ENCODE data around the gene SBNO1.
"Not testable (repeated sequence)": the region's sequence is repeated elsewhere in the genome, so short reads cannot be mapped to it uniquely, and the experiment has no call there.

Gene SBNO1

DNA sequence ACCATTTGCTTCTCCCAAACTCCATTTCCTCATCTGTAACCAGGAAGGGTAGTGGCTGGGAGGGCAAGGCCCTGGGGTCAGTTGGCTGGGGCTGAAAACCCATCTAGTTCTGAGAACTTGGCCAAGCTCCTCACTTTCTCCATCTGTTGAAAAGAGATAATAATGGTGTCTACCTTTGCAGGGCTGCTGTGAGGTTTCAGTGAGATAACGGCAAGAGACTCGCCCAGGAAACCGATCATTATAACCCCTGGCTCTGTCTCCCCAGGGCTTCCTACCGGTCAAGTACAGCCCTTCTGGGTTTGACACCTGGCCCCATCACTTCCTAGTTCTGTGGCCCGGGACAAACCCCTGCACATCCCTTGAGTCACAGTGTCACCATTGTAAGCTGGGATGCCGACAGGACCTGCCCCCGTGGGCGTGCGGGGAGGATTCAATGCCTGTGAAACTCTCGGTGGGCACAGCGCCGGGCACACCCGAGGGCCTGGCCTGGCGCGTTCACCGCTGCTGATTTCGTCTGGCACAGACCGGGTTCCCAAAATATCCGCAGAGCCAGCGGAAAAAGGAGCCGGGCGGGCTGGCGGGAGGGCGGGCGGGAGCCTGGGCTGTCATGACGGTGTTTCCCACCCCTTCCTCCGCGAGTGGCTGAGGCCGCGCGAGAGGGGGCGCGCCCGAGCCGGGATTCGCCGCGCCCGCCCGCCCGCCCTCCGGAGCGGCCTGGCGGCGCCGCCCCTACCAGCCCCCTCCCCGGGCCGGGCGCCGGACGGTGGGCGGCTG lies 23.7 kb upstream of the SBNO1 start:
- peak; percentile 40 for DNase-seq

DNA sequence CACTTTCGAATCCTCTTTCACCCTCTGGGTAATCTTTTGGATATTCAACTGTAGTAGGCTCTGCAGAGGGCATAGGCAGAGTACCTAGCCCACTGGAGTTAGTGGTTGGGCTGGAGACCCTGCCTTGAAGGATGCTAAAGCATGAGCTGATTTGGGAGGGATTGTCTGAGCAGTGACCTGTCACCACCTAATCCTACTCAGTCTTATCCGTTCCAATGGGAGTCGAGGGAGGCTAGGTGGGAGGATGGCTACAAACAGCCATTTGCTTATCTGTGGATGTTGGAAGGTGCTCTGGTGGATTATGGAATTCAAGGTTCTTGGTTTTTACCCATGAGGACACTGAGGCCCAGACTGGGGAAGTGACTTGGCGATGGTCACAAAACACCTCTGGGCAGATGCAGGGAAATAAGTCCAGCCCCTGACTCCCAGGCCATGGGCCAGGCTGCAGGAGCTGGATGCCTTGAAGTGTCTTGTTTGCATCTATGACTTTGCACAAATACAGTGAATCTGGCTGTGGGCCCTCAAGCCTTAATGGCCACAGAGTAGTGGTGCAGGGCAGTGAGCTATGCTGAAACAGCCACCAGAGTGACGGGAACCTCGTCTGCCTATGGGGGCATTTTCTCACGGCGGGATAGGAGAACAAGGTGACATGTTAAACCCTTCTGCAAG lies 23.0 kb upstream of the SBNO1 start:
- DNase-seq = no peak

DNA sequence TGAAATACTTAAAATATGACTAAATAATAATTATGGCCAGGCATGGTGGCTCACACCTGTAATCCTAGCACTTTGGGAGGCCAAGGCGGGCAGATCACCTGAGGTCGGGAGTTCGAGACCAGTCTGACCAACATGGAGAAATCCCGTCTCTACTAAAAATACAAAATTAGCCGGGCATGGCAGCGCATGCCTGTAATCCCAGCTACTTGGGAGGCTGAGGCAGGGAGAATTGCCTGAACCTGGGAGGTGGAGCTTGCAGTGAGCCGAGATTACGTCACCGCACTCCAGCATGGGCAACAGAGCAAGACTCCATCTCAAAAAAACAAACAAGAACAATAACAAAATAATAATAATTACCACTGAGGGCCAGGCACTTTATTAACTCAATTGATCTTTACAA lies 20.9 kb upstream of the SBNO1 start:
- DNase-seq = not testable (repeated sequence)

DNA sequence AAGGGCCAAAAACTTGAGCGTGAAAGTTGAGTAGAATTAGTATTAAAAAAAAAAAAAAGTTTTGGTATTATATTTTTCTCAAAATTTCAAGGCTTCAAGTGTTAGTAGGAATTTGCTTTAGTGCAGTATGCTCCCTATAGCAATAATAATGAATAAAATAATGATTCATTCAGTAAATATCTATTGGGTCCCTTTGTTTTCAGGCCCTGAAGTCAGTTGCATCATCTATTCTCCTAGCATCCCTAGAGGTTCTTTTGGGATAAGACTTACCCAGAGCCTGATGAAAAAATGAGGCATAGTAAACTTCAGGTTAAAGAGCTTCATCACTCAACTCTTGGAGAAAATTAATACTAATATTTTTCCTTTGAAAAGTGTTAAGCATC lies 20.3 kb upstream of the SBNO1 start:
- DNase-seq = no peak

DNA sequence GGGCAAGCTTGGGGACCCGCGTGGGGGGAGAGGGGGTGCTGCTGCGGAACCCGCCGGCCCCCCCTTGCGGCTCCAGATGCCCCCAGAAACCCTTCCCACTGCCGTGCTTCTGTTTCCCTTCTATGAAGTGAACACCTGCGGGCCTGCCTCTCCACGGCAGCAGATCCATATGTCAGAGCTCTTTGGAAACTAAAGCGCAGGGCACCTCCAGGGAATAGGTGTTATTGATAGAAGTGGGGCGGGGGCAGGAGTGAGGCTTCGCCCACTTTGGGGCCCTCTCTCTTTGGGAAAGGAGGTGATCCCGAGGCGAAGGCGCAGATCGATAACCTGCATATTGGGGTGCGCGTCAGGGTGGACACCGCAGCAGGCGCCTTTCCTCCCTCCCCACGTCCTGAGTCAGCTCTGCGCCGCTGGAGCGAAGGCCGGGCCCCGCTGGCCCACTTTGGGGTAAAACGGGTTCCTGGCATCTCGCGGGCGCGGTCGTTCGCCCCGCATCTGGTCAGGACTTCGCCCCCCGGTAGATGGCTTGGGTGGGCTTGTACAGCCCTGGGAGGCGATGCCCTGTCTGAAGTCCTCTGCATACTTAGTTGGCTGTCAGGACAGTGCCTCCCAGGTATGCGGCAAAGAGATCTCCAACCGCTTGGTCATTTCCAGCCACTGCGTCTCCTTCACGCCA lies 19.8 kb upstream of the SBNO1 start:
- DNase-seq = no peak

DNA sequence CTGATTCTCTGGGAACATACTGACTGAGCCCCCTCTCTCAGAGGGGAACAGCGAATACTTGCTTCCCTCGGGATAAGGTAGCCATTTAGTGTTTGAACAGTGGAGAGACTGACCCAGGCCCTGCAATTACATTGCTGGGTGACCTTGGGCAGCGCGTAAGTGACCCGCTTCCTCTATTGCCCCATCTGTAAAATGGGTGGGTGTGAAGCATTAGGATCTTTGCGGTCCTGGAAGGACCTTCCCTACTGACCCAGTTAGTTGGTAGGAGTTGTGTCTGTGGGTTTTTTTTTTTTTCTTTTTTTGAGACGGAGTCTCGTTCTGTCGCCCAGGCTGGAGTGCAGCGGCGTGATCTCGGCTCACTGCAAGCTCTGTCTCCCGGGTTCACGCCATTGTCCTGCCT lies 18.0 kb upstream of the SBNO1 start:
- DNase-seq = no peak

DNA sequence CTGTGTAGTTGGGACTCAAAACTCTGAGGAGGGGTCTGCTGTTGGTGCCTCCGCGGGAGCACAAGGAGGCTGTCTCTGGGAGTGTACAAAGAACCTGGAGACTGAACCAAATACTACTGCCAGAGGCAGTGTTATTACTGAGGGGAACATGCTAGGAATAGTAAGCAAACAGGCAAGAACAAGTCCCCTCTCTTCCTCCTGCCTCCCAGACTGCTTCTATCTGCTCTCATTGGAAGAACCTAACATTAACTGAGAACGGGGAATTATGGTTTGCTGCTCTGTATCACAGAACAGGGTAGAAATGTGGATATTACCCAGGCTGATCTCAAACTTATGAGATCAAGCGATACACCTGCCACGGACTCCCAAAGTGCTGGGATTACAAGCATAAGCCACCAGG lies 14.7 kb upstream of the SBNO1 start:
- DNase-seq = no peak

DNA sequence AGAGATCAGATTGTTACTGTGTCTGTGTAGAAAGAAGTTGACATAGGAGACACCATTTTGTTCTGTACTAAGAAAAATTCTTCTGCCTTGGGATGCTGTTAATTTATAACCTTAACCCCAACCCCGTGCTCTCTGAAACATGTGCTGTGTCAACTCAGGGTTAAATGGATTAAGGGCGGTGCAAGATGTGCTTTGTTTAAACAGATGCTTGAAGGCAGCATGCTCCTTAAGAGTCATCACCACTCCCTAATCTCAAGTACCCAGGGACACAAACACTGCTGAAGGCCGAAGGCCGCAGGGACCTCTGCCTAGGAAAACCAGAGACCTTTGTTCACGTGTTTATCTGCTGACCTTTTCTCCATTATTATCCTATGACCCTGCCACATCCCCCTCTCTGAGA lies 7.8 kb upstream of the SBNO1 start:
- DNase-seq = not testable (repeated sequence)

DNA sequence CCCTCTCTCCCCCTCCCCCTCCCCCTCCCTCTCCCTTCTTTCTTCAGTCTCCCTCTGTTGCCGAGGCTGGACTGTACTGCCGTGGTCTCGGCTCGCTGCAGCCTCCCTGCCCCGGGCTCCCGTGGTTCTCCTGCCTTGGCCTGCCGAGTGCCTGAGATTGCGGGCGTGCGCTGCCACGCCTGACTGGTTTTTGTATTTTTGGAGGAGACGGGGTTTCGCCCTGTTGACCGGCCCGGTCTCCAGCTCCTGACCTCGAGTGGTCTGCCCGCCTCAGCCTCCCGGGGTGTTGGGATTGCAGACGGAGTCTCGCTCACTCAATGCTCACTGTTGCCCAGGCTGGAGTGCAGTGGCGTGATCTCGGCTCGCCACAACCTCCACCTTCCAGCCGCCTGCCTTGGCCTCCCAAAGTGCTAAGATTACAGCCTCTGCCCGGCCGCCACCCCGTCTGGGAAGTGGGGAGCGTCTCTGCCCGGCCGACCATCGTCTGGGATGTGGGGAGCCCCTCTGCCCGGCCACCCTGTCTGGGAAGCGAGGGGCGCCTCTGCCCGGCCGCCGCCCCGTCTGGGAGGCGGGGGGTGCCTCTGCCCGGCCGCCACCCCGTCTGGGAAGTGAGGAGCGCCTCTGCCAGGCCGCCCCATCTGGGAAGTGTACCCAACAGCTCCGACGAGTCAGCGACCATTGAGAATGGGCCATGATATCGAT lies 7.2 kb upstream of the SBNO1 start:
- DNase-seq = not testable (repeated sequence)

DNA sequence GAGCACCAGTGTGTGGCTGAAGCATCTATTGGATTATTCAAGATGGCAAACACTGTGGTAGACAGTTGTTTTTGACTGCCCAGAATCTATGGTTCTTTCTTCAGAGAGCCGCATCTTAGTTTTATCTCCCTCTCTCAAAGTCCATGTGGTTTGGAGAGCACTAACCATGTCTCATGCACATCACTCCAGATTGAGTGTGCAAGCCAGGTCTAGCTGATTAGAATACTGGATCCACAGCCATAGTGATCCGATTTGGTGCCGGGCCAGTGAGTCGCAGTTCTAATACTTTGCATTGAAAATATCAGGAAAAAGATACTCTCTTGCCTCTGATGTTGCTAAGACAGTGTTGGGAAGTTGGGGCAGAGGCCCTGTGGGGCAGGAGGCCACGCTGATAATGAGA lies 4.6 kb upstream of the SBNO1 start:
- no peak for DNase-seq

DNA sequence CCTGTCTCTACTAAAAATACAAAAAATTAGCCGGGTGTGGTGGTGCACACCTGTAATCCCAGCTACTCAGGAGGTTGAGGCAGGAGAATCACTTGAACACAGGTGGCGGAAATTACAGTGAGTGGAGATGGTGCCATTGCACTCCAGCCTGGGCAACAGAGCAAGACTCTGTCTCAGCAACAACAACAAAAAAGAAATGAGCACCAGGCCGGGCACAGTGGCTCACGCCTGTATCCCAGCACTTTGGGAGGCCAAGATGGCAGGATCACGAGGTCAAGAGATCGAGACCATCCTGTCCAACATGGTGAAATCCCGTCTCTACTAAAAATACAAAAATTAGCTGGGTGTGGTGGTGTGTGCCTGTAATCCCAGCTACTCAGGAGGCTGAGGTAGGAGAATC lies 3.8 kb upstream of the SBNO1 start:
- not testable (repeated sequence) for DNase-seq

DNA sequence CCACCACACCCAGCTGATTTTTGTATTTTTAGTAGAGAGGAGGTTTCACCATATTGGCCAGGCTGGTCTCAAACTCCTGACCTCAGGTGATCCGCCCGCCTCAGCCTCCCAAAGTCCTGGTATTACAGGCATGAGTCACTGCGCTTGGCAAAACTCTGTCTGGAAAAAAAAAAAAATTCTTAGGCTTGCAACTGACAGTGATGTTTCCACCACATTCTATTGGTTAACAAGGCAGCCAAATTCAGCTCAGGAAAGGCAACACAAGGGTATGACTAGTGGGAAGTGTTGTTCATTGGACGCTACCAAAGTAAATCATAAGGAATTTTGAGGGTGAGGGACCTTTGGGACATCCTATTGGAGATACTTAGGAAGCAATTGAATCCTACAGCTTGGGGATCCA lies 2.9 kb upstream of the SBNO1 start:
- no peak for DNase-seq

DNA sequence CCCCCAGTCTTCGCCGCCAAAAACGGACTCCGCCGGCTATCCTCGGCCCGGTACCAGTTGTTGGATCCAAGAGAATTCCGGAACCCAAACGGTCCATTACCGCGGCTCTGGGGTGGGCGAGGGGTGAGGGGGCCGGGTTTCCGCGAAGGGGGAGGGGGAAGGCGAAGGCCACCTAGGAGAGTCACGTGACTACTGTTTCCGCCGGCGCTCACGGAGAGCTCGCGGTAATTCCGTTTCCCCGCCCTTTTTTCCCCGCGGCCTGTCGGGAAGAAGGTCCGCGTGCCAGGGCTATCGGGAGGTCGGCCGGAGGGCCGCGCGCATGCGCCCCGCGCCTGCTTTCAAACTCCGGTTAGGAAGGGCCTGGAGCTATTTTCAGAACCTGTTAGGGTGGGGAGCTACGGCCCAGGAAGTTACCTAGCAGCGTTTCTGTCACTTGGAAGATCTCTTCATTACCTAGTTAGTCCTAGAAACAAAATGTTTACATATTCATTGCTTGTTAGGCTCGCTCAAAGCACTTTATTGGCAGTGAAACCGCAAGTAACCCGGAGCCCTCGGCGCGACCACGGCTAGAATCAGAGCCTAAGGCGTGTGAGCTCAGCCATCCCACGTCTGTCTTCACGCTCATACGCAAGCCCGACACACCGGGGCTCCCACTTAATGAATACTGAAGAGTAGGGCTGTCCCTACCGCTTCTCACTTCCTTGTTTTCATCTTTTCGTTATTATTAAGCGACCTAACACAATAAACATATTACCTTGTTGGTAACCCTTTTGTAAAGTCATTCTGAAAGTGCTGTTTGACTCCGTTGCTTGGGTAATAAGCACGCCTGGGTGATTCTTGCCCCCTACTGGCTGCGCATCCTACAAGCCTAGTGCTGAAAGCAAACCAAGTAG lies 624 bp upstream of the SBNO1 start:
- peak; percentile 96 for DNase-seq

DNA sequence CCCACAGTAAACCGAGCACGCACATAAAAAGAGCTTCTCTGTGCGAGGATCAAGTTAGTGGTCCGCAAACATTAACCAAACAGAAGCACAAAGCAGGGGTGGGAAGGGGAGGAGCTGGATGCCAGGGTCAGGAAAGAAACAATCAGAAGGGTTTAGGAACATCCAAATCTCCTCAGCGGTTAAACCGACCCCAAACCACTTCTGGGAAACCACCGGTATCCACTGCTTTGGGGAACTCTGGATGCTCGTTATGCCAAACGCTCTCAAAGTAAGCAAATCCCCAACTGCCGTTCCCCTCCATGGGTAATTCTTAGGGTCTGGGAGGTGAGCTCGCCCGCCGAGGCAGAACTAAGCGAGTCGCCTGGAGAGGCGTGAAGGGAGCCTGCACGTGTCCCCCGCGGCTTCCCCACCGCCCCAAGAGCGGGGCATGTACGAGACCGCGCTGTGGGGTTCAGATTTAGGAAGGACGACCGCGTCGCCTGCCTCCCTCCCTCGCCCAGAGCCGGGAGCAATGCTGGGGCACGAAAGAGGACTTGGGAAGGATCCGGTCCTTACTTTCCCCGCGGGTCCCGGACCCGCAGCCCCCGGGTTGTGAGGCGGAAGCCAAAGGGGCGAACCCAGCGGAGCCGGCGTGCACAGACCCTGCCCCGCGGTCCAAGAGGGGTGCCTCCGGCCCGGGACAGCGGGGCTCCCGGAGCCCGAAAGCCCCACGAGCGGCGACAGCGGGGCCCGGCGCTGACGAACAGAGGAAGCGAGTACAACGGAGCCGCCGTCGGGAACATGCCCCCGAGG lies 711 bp downstream of the SBNO1 start:
- DNase-seq = no peak

DNA sequence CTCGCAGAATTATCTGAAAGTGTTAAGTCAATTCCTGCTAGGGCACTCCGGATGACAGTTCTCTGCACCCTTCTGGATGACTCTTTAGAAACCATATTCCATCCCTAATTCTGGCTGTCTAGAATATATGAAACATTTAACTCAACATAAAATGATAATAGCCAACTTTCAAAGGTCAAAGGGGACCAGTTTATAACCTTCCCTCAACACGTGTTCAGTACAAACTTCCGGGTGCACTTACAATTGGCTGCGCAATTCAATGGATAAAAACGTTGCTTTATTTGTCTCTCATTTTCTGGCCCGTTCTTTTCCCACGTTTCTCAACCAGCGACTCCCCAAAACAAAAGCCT lies 1.3 kb downstream of the SBNO1 start:
- no peak for DNase-seq

DNA sequence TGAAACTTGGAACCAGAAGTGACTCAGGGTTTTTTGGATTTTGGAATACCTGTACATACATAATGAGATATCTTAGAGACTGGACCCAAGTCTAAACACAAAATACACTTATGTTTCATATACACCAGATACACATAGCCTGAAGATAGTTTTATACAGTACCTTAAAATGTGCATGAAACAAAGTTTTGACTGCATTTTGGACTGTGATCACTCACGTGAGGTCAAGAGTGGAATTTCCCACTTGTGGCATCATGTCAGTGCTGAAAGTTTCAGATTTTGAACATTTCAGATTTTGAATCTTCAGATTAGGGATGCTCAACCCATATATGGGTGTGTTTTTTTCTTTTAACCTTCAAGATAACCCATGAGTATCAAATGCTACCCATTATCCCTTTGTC lies 6.6 kb downstream of the SBNO1 start:
- no peak for DNase-seq

DNA sequence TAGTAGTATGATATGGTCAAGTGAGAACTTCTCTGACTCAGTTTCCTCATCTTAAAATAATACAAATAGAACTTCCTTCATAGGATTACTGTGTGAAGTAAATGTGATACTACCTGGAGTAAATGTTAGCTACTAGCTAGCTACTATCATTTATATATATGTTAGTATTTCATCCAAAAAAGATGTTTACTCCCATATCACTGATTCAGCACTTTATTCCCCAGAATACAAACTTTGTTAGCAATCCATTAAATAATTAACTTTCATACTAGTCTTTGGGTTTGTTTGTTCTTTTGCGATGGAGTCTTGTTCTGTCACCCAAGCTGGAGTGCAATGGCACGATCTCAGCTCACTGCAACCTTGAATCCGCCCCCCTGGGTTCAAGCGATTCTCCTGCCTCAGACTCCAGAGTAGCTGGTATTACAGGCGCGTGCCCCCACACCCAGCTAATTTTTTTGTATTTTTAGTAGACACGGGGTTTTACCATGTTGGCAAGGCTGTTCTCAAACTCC lies 8.4 kb downstream of the SBNO1 start:
- DNase-seq = no peak

DNA sequence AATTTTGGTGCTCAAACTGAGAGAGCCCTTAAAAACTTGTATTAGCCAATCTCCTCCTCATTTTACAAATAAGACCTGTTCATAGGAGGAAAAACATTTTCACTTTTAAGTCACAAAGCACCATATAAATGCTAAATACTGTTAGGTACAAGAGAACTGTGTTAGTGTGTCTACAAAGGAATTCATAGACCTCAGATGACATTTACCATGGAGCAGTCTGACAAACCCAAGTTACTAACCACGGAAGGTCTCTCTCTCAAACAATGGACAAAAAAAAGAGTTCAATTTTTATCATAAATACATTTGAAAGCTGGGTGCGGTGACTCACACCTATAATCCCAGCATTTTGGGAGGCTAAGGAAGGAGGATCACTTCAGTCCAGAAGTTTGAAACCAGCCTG lies 10.0 kb downstream of the SBNO1 start:
- no peak for DNase-seq

DNA sequence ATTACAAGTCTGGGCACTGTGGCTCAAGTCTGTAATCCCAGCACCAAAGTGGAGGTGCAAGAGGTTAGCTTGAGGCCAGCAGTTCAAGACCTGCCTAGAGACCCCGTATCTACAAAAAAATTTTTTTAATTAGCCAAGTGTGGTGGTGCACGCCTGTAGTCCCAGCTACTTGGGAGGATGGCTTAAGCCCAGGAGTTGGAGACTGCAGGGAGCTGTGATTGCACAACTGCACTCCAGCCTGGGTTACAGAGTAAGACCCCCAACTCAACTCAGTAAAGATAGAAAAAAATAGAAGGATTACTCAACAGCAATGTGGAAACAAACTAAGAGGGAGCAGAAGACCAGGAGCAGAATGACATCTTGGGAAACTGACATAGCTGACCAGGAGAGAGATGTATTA lies 13.3 kb downstream of the SBNO1 start:
- DNase-seq = no peak

DNA sequence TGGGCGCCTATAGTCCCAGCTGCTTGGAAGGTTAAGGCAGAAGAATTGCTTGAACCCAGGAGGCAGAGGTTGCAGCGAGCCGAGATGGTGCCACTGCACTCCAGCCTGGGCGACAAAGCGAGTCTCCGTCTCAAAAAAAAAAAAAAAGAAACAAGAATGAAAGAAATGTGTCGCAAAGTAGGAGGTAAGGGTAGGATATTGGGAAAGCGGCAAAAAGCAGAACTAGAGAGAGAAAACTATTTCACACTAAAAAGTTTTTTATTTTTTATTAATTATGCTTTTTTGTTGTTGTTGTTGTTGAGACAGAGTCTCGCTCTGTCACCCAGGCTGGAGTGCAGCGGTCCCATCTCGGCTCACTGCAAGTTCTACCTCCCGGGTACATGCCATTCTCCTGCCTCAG lies 17.7 kb downstream of the SBNO1 start:
- no peak for DNase-seq

DNA sequence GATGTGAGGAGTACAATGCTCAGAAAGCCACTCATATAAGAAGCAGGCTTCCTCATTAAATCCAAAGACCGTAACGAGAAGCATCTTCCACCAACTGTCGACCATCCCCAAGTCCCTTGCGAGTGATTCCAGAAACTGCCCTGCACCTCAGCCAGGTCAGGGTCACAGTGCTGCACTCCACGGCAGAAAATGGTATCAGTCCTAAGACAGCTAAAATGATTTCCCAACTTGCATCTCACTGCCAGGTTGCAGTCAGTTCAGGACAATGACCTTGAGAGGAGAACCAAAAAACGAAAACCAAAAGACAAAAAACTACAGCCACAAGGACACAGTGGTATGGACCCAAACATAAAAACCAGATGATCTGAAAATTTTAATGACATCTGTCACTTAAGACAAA lies 20.6 kb downstream of the SBNO1 start:
- no peak for DNase-seq

DNA sequence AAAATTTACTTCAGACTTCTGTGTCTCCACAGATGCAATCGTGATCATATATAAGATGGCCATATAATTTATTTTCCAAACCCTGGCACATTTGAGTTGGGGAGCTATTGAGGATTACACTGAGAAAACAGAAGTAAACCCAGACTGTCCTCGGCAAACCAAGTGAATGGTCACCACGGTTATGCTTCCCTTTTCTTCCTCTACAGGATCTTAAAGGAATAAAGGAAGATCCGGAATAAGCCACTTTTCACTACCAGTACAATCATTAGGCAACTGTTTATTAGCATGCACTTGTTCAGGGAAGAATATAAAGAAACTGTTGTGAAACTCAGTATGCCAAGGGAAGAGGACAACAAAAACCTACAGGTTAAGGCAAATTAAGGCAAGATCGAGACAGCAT lies 27.6 kb downstream of the SBNO1 start:
- no peak for DNase-seq
